Stimulated activated naive CD4-positive, alpha-beta T cell (primary cell): ENCODE results near the gene PANK2.
"Not testable (repeated sequence)": the region's sequence is repeated elsewhere in the genome, so short reads cannot be mapped to it uniquely, and the experiment has no call there.

ENCODE experiments used
- DNase-seq, 6 experiments: peaks; one replicate each; lab custom pipeline; 2025; lab: John Stamatoyannopoulos, UW

The PANK2 gene

DNA sequence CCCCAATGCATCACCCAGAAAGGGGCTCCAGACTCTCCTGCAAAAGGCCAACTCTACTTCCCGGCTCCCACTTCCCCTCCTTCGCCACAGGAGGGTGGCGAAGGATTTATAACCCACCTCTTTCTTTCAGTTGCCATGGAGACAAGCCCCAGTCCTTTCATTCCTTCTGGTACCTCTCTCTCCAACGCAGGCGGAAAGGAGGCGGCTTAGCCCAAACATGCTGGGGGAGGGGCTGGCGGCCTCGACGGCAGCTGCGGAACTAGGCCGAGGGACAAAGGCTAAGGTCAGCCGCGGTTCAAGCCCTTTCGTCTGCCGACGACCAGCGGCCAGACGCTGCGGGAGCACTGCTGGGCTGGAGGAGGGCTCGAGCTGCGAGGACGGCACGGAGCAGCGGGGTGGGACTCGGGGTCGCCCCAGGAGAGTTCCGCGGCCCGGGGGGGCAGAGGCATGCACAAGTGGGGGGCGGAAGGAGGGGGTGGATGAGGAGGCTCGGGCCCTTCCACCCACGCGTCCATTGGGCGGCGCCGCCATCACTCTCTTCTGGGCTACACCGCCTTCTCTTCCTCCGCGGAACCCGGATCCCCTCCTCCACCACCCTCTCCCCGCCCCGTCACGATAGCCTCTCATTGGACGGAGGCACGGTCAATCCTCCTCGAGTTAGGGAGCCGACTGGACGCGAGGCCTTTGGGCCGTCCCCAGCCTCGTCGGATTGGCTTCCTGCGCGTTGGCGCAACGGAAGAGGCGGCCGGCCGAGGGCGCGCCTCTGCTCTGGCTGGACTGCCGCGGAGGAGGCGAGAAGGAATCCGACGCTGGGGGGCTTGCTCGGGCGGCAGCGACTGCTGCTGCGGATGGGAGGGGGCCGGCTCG is at the start of gene PANK2:
Gene PANK2, plus strand, starts transcription at position 766 of the 867 bp plus-strand sequence.
- DNase-seq: peak; percentile 89 to 96 (median 92)

- DNase-seq: not testable (repeated sequence)
These were observed 49.0 kb upstream of the PANK2 start for GRCh38 chr20:3840201-3840600.

GRCh38 chr20:3842348-3842930 is 46.7 kb upstream of the PANK2 start:
- DNase-seq: no peak

DNA sequence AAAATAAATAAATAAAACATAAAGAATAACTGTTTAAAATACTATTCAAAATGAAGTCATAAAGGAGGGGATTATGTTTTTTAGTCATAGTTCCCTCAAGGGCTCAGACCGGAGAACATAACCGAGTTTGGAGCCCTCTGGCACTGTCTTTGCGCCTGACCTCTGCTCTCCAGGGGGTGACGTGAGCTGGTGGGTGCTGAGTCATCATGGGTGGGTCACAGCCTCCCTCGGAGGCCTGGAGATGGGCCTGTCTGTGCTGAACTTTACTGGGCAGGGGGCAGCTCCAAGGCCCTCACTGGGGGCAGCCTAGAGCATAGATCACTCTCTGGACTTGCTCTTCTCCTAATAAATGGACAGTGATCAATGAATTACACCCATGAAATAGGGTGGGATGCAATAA is 45.7 kb upstream of the PANK2 start:
- no peak for DNase-seq

GRCh38 chr20:3843990-3844619 is 45.1 kb upstream of the PANK2 start:
- not testable (repeated sequence) for DNase-seq

GRCh38 chr20:3846378-3846739 is 42.8 kb upstream of the PANK2 start:
- DNase-seq: peak in 2 of 6 experiments; percentile 22 to 50

DNA sequence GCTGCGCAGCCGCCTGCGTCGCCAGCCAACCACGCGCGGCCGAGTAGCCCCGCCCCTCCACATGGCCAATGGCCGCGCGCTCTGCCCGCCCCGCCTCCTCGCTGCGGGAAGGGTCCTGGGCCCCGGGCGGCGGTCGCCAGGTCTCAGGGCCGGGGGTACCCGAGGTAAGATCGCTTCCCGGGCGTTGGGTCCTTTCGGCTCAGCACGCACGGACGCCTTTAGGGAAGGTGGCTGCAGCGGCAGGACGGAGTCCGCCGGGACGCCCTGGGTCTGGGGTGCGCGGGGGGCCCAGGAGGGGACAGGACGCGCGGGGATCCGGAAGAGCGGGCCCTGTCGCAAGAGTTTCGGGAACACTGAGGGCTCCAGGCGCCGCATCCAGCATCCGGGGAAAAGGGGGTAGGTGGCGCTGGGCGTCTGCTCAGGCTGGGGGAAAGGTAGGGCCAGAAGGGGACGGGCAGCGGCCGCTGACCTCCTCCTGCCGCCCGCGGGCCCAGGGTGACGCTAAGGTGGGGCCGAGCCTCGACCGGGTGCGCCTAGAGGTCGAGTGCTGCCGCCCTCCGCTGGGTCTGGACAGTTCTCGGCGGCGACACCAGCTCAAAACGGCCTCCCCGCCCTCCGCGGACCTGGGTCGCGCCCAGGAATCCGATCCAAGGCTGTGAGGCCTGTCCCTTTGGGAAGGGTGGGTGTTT is 42.3 kb upstream of the PANK2 start, which contains the start of gene MAVS:
Gene MAVS, plus strand, starts transcription at position 95 of the 689 bp plus-strand sequence. CDS start 7,791 bp downstream, outside the sequence.
- DNase-seq: peak; percentile 70 to 82 (median 80)

DNA sequence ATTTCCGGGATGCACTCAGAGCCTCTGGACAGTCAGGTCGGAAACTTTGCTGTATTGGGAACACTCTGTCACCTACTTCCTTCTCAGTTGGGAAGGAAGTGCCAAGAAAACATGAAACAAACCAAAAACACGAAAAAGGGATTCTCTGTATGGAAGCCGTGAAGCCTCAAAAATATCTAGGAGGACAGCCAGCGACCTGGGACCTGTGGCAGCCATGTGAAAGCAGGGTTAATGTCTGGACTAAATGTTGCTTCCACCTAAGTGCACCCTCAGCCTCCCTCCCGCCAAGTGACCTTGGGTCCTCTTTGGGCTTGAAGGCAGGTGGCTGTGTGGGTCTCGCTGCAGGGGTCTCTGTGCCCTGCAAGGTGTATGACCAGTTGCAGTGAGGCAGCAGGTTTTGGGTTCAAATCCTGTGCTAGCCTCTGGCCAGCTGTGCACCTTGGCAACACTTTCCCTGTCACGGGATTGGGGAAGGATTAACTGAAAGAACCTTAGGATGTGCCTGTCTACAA is 41.7 kb upstream of the PANK2 start:
- no peak for DNase-seq

DNA sequence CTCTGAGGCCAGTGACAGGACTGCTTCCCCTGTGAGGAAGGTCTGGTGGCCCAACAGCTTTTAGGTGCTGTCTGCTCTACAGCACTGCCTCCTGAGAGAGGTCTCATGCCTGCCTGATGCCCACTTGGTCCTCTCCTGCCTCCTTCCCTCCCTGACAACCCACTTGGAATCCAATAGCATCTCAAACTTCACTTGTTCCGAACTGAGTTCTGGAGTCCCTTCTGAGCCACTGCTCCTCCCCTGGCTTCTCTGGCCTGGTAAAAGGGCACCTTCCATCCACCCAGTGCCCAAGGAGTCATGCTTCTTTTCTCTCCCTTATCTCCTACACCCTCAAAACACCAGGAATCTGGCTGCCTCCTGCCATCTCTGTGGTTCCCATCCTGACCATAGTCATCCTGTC is 40.6 kb upstream of the PANK2 start:
- DNase-seq: no peak

- no peak for DNase-seq
These were observed 34.7 kb upstream of the PANK2 start for GRCh38 chr20:3854462-3854871.

- DNase-seq: no peak
These were observed 31.8 kb upstream of the PANK2 start for GRCh38 chr20:3857405-3857804.

DNA sequence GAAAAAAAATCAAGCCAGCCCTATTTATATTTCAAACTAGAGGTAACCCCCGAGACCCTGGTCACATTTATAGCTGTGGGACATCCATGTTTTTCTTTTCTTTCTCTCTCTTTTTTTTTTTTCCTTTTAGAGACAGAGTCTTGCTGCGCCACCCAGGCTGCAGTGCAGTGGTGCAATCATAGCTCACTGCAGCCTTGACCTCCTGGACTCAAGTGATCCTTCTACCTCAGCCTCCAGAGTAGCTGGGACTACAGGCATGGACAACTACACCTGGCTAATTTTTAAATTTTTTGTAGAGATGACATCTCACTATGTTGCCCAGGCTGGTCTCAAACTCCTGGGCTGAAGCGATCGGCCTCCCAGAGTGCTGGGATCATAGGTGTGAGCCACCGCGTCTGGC is 30.5 kb upstream of the PANK2 start:
- DNase-seq: no peak

- DNase-seq: no peak
These were observed 28.0 kb upstream of the PANK2 start for GRCh38 chr20:3861191-3861590.

- DNase-seq: no peak
These were observed 26.9 kb upstream of the PANK2 start for GRCh38 chr20:3862333-3862732.

GRCh38 chr20:3863317-3863716 is 25.9 kb upstream of the PANK2 start:
- no peak for DNase-seq

GRCh38 chr20:3864518-3864917 is 24.7 kb upstream of the PANK2 start:
- DNase-seq: no peak

DNA sequence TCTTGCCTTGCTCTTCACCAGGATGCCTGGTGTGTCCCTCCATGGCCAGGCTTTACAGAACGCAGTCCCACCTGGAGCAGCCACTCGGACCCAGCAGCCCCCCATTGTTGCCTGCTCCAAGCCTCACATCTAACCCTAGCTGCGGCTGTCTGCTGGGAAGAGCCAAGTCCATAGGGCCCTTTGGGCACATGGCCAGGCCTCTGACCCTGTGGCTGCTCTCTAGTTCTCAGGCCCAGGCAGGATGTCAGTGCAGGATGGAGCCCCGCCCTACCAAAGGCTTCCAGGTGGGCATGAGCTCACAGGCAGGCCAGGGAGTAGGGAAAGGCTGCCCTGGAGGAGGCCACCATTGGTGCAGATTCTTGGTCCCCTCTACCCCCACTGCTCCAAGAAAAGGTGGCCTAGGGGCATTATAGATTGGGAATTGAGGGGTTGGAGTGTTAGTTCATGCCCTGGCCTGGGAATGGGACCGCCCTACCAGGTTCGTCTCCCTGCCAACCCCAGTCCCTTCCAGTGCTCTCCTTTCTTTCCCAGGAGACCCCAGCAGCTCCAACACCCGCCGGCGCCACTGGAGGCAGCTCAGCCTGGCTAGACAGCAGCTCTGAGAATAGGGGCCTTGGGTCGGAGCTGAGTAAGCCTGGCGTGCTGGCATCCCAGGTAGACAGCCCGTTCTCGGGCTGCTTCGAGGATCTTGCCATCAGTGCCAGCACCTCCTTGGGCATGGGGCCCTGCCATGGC is 23.9 kb upstream of the PANK2 start:
- no peak for DNase-seq

- DNase-seq: no peak
These were observed 23.2 kb upstream of the PANK2 start for GRCh38 chr20:3865887-3866407.

DNA sequence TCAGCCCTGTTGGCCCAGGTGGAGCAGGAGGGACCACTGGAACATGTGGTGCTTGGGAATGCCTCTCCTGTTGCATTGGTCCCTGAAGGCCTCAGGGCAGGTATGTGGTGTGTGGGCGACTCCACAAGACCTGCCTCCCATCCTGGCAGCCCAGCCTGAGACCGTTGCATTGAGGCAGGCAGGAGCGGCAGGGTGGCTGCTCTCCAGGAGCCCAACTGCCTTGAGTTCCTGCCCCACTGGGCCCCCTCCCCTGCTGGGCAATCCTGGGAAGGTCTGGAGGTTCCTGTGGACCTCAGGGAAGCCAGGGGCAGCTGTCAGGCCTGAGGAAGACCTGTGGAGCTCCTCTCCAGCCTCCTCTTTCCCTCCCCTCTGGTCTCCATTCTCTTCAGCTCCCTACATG is 22.7 kb upstream of the PANK2 start:
- DNase-seq: no peak

GRCh38 chr20:3867802-3868201 is 21.4 kb upstream of the PANK2 start:
- DNase-seq: no peak
